CD4-positive, alpha-beta memory T cell (primary cell): Measurements from ENCODE around the gene KRTAP12-1. TPM values are rescaled to one million over a fixed set of nuclear protein-coding genes. Genes with fewer than 3 reads are reported as not detected.

Experiments
- CTCF ChIA-PET: fragments of 350-600 bp; sonication (Branson Sonifier 250); formaldehyde crosslinking; loops from one replicate; lab custom pipeline; 2021; ENCODE audit warnings: inconsistent platforms; ENCODE audit not compliant: partially characterized antibody; lab: Charles Lee
- POLR2A ChIA-PET: fragments of 350-600 bp; sonication (Branson Sonifier 250); formaldehyde crosslinking; loops from one replicate; lab custom pipeline; 2021; ENCODE audit not compliant: partially characterized antibody; lab: Charles Lee
- DNase-seq, 5 donors: peaks; one replicate each; pipeline versions ENCODE4 v3.0.0 to v3.0.0-alpha.2; 2020 to 2022; ENCODE audit warnings: mixed read lengths in 1 of 5
- H3K27ac ChIP-seq: one replicate; pipeline ENCODE4 v1.7.0; 2013; ENCODE audit warnings: low read depth, low read length
- H3K27me3 ChIP-seq: 2 replicates; pipeline ENCODE4 v1.7.0; 2013; ENCODE audit warnings: mild to moderate bottlenecking, low read length, moderate library complexity; ENCODE audit not compliant: insufficient read depth
- H3K36me3 ChIP-seq: 2 replicates; pipeline ENCODE4 v1.7.0; 2013; ENCODE audit warnings: mild to moderate bottlenecking, low read length, moderate library complexity; ENCODE audit not compliant: insufficient read depth
- H3K4me1 ChIP-seq: 2 replicates; pipeline ENCODE4 v1.7.0; 2013; ENCODE audit warnings: mild to moderate bottlenecking, low read length, moderate library complexity; ENCODE audit not compliant: insufficient read depth
- H3K4me3 ChIP-seq, 2 donors: one replicate each; pipeline ENCODE4 v1.7.0; 2013; ENCODE audit warnings: low read length in 2 of 2, mild to moderate bottlenecking in 1 of 2
- H3K9me3 ChIP-seq, 2 donors: one replicate each; pipeline ENCODE4 v1.7.0; 2013; ENCODE audit warnings: low read length in 2 of 2, control low read depth in 1 of 2; ENCODE audit not compliant: control insufficient read depth in 1 of 2
- H3K27ac Mint-ChIP-seq, 7 donors: one replicate each; pipeline ENCODE4 v1.8.0; 2020 to 2021; ENCODE audit warnings: mixed read lengths in 7 of 7, mild to moderate bottlenecking in 6 of 7, inconsistent platforms in 3 of 7, moderate library complexity in 3 of 7
- H3K27me3 Mint-ChIP-seq, 2 donors: one replicate each; pipeline ENCODE4 v1.8.0; 2020 to 2021; ENCODE audit warnings: mixed read lengths in 2 of 2
- H3K36me3 Mint-ChIP-seq, 2 donors: one replicate each; pipeline ENCODE4 v1.8.0; 2020 to 2021; ENCODE audit warnings: mixed read lengths in 2 of 2, inconsistent platforms in 1 of 2, mild to moderate bottlenecking in 1 of 2
- H3K4me1 Mint-ChIP-seq, 4 donors: one replicate each; pipeline ENCODE4 v1.8.0; 2020 to 2021; ENCODE audit warnings: mixed read lengths in 4 of 4, mild to moderate bottlenecking in 1 of 4
- H3K4me3 Mint-ChIP-seq, 8 donors: one replicate each; pipeline ENCODE4 v1.8.0; 2020 to 2021; ENCODE audit warnings: mixed read lengths in 8 of 8, mild to moderate bottlenecking in 7 of 8, moderate library complexity in 6 of 8, inconsistent platforms in 3 of 8
- H3K9me3 Mint-ChIP-seq, 8 donors: one replicate each; pipeline ENCODE4 v1.8.0; 2020 to 2021; ENCODE audit warnings: mixed read lengths in 8 of 8, mild to moderate bottlenecking in 5 of 8, inconsistent platforms in 3 of 8, moderate library complexity in 1 of 8
- intact Hi-C: fragments of 100-400 bp; cut with micrococcal nuclease; formaldehyde crosslinking; loops from one replicate; pipeline ENCODE4 v1.15.1; 2023
- polyA plus RNA-seq, 2 donors: library from polyadenylated mRNA; unstranded; fragments of 300-500 nt; fragmentation: Illumina TruSeq; gene quantifications; one replicate each; pipeline ENCODE4 v1.2.3, GENCODE V29; 2021
- total RNA-seq, 2 experiments: library from RNA; stranded (reverse); gene quantifications; one replicate each; pipeline ENCODE4 v1.2.3, GENCODE V29; 2021

Gene KRTAP12-1
- total and polyA plus RNA-seq, 4 experiments from 2014 or later = not detected

- intact Hi-C loops = loop anchor here (1.0 to 2.0 kb wide), 3 partner anchors 39 to 75 kb away; partner anchors contain the start of gene TSPEAR
- ChIA-PET POLR2A (interaction anchor here (0.6 to 2.6 kb wide), 40 partner anchors 10 to 1684 kb away, joined by 3 to 89 read pairs (median 4); partner anchors contain the start of genes KRTAP12-1, PKNOX1, PTTG1IP and SUMO3), CTCF (interaction anchor here (0.8 to 2.5 kb wide), 11 partner anchors 10 to 147 kb away, joined by 3 to 22 read pairs (median 5); partner anchors contain the start of gene UBE2G2)
- H3K36me3 Mint-ChIP-seq = peaks cover 17 to 20% of the 10 kb centered on the region in 2 donors
- DNase-seq = peak; percentile 85 to 92 (median 87)
- no peaks in the 10 kb centered on the region for H3K27me3 ChIP-seq
- peak within 1 kb of the TSS; percentile 64 for H3K27ac ChIP-seq
- H3K9me3 ChIP-seq = peaks cover 3 to 4% of the 10 kb centered on the region in 2 donors
- H3K4me1 Mint-ChIP-seq = peaks cover 53 to 78% (median 64%) of the 10 kb centered on the region in 4 donors
- H3K36me3 ChIP-seq = no peaks in the 10 kb centered on the region
- peaks cover 68% of the 10 kb centered on the region for H3K4me1 ChIP-seq
- H3K27ac Mint-ChIP-seq = peak within 1 kb of the TSS; percentile 94 to 99 (median 98)
- H3K4me3 ChIP-seq = peak within 1 kb of the TSS; percentile 4 to 32
- H3K9me3 Mint-ChIP-seq = peaks cover 2 to 46% (median 25%) of the 10 kb centered on the region in 8 donors
- H3K4me3 Mint-ChIP-seq = peak within 1 kb of the TSS; percentile 73 to 83 (median 78)
- no peaks in the 10 kb centered on the region for H3K27me3 Mint-ChIP-seq
These were observed 24.1 kb downstream of the KRTAP12-1 start, which contains the start of gene KRTAP12-3 for GRCh38 chr21:44657635-44658540. Gene KRTAP12-3, plus strand, starts transcription at chr21:44657932. Its CDS starts 48 bp downstream, at chr21:44657980.

- Mint-ChIP-seq H3K27me3 (no peaks in the 10 kb centered on the region), H3K36me3 (peaks cover 17 to 20% of the 10 kb centered on the region in 2 donors), H3K4me3 (peak overlapping the region; percentile 73 to 83 (median 78)), H3K9me3 (peaks cover 2 to 39% (median 25%) of the 10 kb centered on the region in 8 donors), H3K4me1 (peaks cover 53 to 78% (median 64%) of the 10 kb centered on the region in 4 donors), H3K27ac (peak overlapping the region; percentile 94 to 99 (median 98))
- ChIA-PET POLR2A (interaction anchor here (1.0 to 2.6 kb wide), 22 partner anchors 9 to 284 kb away, joined by 3 to 89 read pairs (median 6); partner anchors contain the start of genes SUMO3 and TSPEAR), CTCF (interaction anchor here (1.4 to 2.5 kb wide), 7 partner anchors 17 to 146 kb away, joined by 3 to 22 read pairs (median 5); partner anchors contain the start of gene UBE2G2)
- DNase-seq = no peak
- H3K27me3 ChIP-seq = no peaks in the 10 kb centered on the region
- peak overlapping the region; percentile 4 to 32 for H3K4me3 ChIP-seq
- intact Hi-C loops = loop anchor here (1.0 to 2.0 kb wide), 2 partner anchors 38 to 54 kb away; partner anchors contain the start of gene TSPEAR
- H3K4me1 ChIP-seq = peaks cover 68% of the 10 kb centered on the region
- no peaks in the 10 kb centered on the region for H3K36me3 ChIP-seq
- H3K27ac ChIP-seq = peak overlapping the region; percentile 64
- peaks cover 3 to 4% of the 10 kb centered on the region in 2 donors for H3K9me3 ChIP-seq
These were observed 25.1 kb downstream of the KRTAP12-1 start for GRCh38 chr21:44656868-44657267.

GRCh38 chr21:44654576-44655175, 27.3 kb downstream of the KRTAP12-1 start, which contains the start of gene KRTAP12-4:
Gene KRTAP12-4, minus strand, starts transcription at chr21:44654659. Its CDS starts 45 bp downstream, at chr21:44654614.
- Mint-ChIP-seq H3K36me3 (peaks cover 14 to 17% of the 10 kb centered on the region in 2 donors), H3K4me1 (peaks cover 50 to 67% (median 57%) of the 10 kb centered on the region in 4 donors)
- no peaks in the 10 kb centered on the region for H3K36me3 ChIP-seq

GRCh38 chr21:44653656-44654575, 28.0 kb downstream of the KRTAP12-1 start:
- Histone ChIP-seq H3K4me3 (peak overlapping the region in 1 of 2 donors; percentile 16), H3K4me1 (peaks cover 56% of the 10 kb centered on the region), H3K9me3 (peaks cover 3 to 4% of the 10 kb centered on the region in 2 donors), H3K36me3 (no peaks in the 10 kb centered on the region), H3K27ac (peak overlapping the region; percentile 45), H3K27me3 (no peaks in the 10 kb centered on the region)
- Mint-ChIP-seq H3K4me1 (peaks cover 43 to 59% (median 51%) of the 10 kb centered on the region in 4 donors), H3K36me3 (peaks cover 14 to 17% of the 10 kb centered on the region in 2 donors), H3K27ac (peak overlapping the region; percentile 87 to 97 (median 95)), H3K27me3 (no peaks in the 10 kb centered on the region), H3K4me3 (peak overlapping the region; percentile 15 to 87 (median 66)), H3K9me3 (peaks cover 2 to 39% (median 25%) of the 10 kb centered on the region in 8 donors)
- intact Hi-C loops = no loop called here
- CTCF ChIA-PET = interaction anchor here (0.8 to 1.6 kb wide), 9 partner anchors 16 to 143 kb away, joined by 3 to 10 read pairs (median 4); no protein-coding TSS in a partner anchor
- POLR2A ChIA-PET = interaction anchor here (0.7 to 3.6 kb wide), 6 partner anchors 27 to 278 kb away, joined by 3 to 29 read pairs (median 4); partner anchors contain the start of gene KRTAP10-9
- DNase-seq = peak; percentile 83 to 89 (median 85)

More at GRCh38 chr21:44654576-44655175, 27.3 kb downstream of the KRTAP12-1 start, which contains the start of gene KRTAP12-4:
- peak within 1 kb of the TSS in 1 of 2 donors; percentile 16 for H3K4me3 ChIP-seq
- H3K4me1 ChIP-seq = peaks cover 64% of the 10 kb centered on the region
- ChIA-PET CTCF (interaction anchor here (0.8 to 1.8 kb wide), 3 partner anchors 32 to 87 kb away, joined by 3 to 8 read pairs (median 7); no protein-coding TSS in a partner anchor), POLR2A (interaction anchor here (1.1 to 3.6 kb wide), 4 partner anchors 36 to 277 kb away, joined by 3 to 29 read pairs (median 4); no protein-coding TSS in a partner anchor)
- H3K4me3 Mint-ChIP-seq = peak within 1 kb of the TSS; percentile 15 to 87 (median 66)
- H3K27me3 ChIP-seq = no peaks in the 10 kb centered on the region
- H3K9me3 Mint-ChIP-seq = peaks cover 2 to 39% (median 25%) of the 10 kb centered on the region in 8 donors
- H3K27me3 Mint-ChIP-seq = no peaks in the 10 kb centered on the region
- peak within 1 kb of the TSS; percentile 45 for H3K27ac ChIP-seq
- intact Hi-C loops = no loop called here
- H3K9me3 ChIP-seq = peaks cover 3 to 4% of the 10 kb centered on the region in 2 donors
- no peak for DNase-seq
- H3K27ac Mint-ChIP-seq = peak within 1 kb of the TSS; percentile 87 to 97 (median 95)

GRCh38 chr21:44653123-44653522, 28.8 kb downstream of the KRTAP12-1 start:
- H3K27me3 Mint-ChIP-seq = no peaks in the 10 kb centered on the region
- DNase-seq = peak in 1 of 5 donors; percentile 21
- intact Hi-C loops = no loop called here
- H3K27ac Mint-ChIP-seq = peak overlapping the region; percentile 74 to 97 (median 95)
- H3K4me3 Mint-ChIP-seq = no peak overlapping the region
- no peaks in the 10 kb centered on the region for H3K27me3 ChIP-seq
- no peaks in the 10 kb centered on the region for H3K36me3 ChIP-seq
- peaks cover 3 to 4% of the 10 kb centered on the region in 2 donors for H3K9me3 ChIP-seq
- ChIA-PET POLR2A (interaction anchor here (0.7 to 3.6 kb wide), 4 partner anchors 27 to 143 kb away, joined by 3 to 29 read pairs (median 4); partner anchors contain the start of gene KRTAP10-9), CTCF (interaction anchor here (0.9 to 1.6 kb wide), 7 partner anchors 17 to 142 kb away, joined by 3 to 10 read pairs (median 4); no protein-coding TSS in a partner anchor)
- no peak overlapping the region for H3K27ac ChIP-seq
- H3K4me1 Mint-ChIP-seq = peaks cover 35 to 52% (median 43%) of the 10 kb centered on the region in 4 donors
- no peak overlapping the region for H3K4me3 ChIP-seq
- peaks cover 48% of the 10 kb centered on the region for H3K4me1 ChIP-seq
- H3K36me3 Mint-ChIP-seq = peaks cover 14 to 17% of the 10 kb centered on the region in 2 donors
- peaks cover 2 to 39% (median 25%) of the 10 kb centered on the region in 8 donors for H3K9me3 Mint-ChIP-seq
